CD4-positive, alpha-beta T cell treated with Interleukin-17A for 1 hour (primary cell): ENCODE measurements around the gene PAFAH1B2.

Source experiments
- DNase-seq: peaks from one replicate; pipeline ENCODE4 v3.0.0-alpha.2; 2020

Gene PAFAH1B2

DNA sequence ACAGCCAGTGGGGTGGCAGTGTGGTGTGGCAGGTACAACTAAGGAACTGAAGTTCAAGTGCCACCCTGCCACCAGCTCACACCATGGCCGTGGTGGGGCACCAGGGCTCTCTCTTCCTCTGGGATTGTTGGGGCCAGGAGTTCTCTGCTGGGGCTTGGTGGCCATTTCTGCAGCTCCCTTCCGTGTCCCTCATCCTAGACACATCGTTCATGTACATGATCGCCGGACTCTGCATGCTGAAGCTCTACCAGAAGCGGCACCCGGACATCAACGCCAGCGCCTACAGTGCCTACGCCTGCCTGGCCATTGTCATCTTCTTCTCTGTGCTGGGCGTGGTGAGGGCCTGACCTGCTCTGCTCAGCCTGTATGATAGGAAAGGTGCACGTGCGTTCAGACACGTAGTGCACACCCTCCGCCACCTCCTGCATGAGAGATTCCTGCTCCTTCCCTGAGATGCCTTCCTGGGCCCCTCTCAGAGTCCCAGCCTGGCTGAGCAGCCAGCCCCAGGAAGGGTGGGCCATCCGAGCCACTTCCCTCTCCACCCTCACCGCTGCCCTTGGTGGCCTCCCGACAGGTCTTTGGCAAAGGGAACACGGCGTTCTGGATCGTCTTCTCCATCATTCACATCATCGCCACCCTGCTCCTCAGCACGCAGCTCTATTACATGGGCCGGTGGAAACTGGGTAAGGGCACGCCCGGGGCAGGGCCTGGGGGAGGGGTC is 47.8 kb downstream of the PAFAH1B2 start:
- DNase-seq, result no peak

DNA sequence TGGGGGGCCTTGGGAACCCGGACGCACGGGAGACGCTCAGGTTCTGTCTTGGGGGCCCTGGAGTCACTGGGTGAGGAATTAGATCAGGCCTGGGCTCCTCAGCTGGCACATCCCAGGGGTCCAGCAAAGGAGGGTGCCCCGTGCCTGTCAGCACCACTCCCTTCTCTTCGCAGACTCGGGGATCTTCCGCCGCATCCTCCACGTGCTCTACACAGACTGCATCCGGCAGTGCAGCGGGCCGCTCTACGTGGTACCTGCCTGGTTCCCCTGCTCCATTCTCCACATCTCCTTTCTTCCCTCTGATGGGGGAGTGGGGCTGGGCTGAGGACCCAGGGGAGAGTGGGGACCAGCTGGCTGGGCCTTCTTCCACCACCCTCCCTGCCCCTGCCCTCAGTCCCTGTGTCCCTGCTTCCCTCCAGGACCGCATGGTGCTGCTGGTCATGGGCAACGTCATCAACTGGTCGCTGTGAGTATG is 48.4 kb downstream of the PAFAH1B2 start:
- no peak for DNase-seq

- DNase-seq, result no peak
Observed at GRCh38 chr11:117193130-117194020, 49.3 kb downstream of the PAFAH1B2 start.

GRCh38 chr11:117194267-117194666 is 50.2 kb downstream of the PAFAH1B2 start:
- DNase-seq, result no peak

GRCh38 chr11:117195258-117195657 is 51.2 kb downstream of the PAFAH1B2 start:
- DNase-seq, result no peak

DNA sequence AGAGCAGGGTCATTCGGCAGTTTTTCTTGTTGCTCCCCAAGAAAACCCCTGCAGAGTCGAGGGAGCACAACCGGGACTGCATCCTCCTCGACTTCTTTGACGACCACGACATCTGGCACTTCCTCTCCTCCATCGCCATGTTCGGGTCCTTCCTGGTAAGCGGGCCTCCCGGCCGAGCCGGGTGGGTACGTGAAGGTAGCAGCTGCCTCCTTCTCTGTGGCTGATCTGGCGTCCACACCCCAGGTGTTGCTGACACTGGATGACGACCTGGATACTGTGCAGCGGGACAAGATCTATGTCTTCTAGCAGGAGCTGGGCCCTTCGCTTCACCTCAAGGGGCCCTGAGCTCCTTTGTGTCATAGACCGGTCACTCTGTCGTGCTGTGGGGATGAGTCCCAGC is 51.7 kb downstream of the PAFAH1B2 start:
- no peak for DNase-seq

- DNase-seq, result no peak
Observed at GRCh38 chr11:117197006-117197405, 52.9 kb downstream of the PAFAH1B2 start.

DNA sequence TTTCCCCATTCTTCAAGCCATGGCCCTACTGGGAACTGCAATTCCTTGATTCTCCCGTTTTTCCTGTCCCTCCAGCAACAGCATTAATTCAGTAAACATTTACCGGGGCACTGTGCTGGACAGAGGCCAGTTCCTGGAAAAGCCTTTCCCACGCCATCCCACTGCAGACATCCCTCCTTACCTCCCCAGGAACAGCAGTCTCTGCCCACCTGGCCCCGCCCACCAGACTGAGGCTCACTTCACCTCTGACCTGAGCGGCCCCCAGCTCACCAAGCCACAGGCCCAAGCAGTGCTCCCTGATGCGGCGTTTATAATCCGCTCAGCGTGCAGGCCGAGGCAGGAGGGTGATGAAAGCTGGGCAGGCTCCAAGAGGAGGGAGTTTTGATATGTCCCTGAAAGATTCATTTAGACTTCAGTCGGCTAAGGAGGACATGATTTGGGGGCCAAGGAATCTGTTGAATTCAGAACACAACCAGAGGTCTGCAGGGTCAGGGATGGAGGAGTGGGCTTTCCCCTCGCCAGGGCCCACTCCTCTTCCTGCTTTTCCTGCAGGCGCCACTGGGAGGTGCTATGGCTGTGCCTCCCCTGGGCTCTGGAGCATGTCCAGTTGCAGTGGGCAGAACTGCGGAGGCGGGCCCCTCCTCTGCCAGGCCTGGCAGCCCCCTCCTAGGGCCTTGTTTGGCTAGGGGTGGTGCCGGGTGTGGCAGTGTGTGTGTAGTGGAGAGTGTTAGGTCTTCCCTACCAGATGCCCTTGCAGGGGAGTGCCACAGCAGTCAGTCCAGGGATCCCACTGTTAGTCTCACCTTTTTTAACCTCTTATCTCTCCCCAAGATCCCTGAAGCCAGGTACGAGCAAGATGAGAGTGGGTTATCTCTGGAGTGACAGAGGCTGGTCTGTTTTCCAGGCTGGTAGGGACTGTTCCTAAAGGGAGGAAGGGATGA is 53.7 kb downstream of the PAFAH1B2 start:
- DNase-seq, result no peak

- no peak for DNase-seq
Observed at GRCh38 chr11:117198613-117199012, 54.5 kb downstream of the PAFAH1B2 start.

DNA sequence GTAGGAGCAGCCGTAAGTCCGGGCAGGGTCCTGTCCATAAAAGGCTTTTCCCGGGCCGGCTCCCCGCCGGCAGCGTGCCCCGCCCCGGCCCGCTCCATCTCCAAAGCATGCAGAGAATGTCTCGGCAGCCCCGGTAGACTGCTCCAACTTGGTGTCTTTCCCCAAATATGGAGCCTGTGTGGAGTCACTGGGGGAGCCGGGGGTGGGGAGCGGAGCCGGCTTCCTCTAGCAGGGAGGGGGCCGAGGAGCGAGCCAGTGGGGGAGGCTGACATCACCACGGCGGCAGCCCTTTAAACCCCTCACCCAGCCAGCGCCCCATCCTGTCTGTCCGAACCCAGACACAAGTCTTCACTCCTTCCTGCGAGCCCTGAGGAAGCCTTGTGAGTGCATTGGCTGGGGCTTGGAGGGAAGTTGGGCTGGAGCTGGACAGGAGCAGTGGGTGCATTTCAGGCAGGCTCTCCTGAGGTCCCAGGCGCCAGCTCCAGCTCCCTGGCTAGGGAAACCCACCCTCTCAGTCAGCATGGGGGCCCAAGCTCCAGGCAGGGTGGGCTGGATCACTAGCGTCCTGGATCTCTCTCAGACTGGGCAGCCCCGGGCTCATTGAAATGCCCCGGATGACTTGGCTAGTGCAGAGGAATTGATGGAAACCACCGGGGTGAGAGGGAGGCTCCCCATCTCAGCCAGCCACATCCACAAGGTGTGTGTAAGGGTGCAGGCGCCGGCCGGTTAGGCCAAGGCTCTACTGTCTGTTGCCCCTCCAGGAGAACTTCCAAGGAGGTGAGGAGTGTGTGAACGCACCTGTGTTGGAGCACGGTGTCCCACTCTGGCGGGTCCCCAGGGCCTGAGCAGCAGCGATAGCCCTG is 55.2 kb downstream of the PAFAH1B2 start, which contains the start of gene TAGLN:
TSS of gene TAGLN (plus strand) at position 318 of the 863 bp plus-strand sequence. CDS start 3,644 bp downstream, outside the sequence.
- DNase-seq, result no peak

DNA sequence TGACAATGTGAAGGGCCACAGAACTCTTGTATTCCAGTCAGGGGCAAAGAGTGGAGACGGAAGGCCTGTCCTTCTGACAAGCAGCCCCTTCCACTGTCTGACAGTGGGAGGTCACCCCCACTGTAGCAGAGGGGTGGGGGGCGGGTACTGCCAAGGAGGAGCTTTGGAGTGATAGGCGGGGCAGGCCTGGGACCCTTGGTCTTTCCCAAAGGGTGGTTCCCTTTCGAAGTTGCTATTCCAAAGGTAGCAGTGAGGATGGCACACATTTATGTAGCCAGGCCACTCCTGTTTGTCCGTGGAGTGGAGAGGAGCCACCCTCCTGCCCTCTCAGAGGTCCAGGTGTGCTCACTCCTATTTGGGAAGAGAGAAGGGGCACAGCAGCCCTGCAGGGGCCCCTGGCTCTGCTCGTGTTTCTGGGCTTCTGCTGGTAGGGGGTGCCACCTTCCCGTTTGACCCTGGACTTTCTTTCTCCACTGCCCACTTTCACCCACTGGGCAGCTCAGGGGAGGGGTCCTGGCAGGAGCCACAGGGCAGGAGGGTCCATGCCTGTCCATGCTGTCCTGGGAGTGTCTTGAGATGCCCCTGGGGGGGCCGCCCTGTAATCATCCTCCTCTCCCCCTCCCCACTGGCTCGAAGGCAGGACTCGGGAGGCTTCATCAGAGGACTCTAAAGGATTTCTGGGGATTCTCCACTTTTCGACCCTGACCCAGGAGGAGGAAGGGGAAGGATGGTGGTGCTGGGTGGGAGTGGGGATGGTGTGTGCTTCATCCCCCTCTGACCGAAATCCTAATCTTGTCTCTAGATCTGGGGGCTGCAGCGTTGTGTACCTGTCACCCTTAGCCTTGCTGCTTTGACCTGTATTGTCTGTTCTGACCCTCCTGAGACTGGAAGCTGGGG is 56.1 kb downstream of the PAFAH1B2 start:
- no peak for DNase-seq

GRCh38 chr11:117200813-117201657 is 56.9 kb downstream of the PAFAH1B2 start:
- DNase-seq, result no peak

DNA sequence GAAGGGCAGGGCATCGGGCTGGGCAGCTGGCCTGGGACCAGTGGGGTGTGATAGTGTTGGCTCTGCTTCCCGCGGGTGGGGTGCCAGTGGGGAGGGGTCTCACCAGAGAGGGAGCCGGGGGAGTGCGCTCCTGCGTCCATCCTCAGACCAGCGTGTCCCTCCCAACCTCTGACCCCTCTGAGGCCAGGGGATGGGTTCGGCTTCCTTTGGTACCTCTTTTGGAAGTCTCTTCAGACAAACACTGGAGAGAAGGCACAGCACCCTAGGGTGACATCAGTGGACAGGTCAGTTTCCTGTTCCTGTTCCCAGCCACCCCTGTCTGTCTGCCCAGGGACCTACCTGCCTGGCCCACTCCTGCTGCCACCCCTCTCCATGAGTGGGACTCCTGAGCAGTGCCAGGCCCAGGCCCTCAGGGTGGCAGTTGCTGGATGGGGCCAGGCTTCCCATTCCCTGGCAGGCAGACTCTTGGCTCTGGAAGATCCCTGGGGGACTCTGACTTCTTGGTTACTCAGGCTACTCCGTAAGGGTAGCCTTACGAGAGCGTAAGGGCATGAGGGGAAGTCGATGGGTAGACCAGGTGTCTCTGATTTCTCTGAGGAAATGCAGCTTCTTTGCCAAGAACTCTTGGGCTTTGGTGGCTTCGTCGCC is 57.7 kb downstream of the PAFAH1B2 start:
- no peak for DNase-seq

- DNase-seq, result no peak
Observed at GRCh38 chr11:117202386-117203068, 58.4 kb downstream of the PAFAH1B2 start.

- no peak for DNase-seq
Observed at GRCh38 chr11:117203069-117203407, 59.0 kb downstream of the PAFAH1B2 start.

DNA sequence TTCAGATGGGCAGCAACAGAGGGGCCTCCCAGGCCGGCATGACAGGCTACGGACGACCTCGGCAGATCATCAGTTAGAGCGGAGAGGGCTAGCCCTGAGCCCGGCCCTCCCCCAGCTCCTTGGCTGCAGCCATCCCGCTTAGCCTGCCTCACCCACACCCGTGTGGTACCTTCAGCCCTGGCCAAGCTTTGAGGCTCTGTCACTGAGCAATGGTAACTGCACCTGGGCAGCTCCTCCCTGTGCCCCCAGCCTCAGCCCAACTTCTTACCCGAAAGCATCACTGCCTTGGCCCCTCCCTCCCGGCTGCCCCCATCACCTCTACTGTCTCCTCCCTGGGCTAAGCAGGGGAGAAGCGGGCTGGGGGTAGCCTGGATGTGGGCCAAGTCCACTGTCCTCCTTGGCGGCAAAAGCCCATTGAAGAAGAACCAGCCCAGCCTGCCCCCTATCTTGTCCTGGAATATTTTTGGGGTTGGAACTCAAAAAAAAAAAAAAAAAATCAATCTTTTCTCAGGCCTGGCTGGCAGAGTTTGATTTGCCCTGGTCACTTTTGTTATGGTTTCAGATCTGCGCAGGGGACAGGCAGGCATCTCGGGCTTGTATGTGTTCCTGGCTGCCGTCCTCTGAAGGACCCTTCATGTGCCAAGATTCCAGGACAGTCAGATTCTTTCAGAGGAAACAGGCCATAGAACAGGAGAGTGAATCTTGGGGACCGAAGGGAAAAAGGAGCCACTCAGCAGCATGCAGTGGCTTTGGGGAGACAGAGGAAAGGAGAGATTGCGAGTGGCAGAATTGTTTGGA is 60.4 kb downstream of the PAFAH1B2 start:
- no peak for DNase-seq

- DNase-seq, result no peak
Observed at GRCh38 chr11:117205211-117205818, 61.2 kb downstream of the PAFAH1B2 start.
